Fibroblast of lung (primary cell): ENCODE data around the gene BUB1B. TPM values are rescaled to one million over a fixed set of nuclear protein-coding genes. Genes with fewer than 3 reads are reported as not detected.

Experiments used
- DNase-seq, 2 donors: peaks; one replicate each; pipeline versions ENCODE4 v3.0.0 to v3.0.0-alpha.2; 2010; ENCODE audit warnings: low read depth in 2 of 2
- H2AFZ ChIP-seq: 2 replicates; pipeline ENCODE4 v1.5.1; 2012; ENCODE audit warnings: low read length, control low read depth, inconsistent platforms
- H3K27ac ChIP-seq: 2 replicates; pipeline ENCODE4 v1.5.1; 2011; ENCODE audit warnings: low read length, control low read depth; ENCODE audit not compliant: insufficient read depth
- H3K27me3 ChIP-seq: 2 replicates; pipeline ENCODE4 v1.5.1; 2011; ENCODE audit warnings: mild to moderate bottlenecking, low read length; ENCODE audit not compliant: control insufficient read depth, insufficient read depth
- H3K36me3 ChIP-seq: 2 replicates; pipeline ENCODE4 v1.5.1; 2011; ENCODE audit warnings: low read length; ENCODE audit not compliant: control insufficient read depth, insufficient read depth
- H3K4me1 ChIP-seq: 2 replicates; pipeline ENCODE4 v1.5.1; 2011; ENCODE audit warnings: low read length; ENCODE audit not compliant: control insufficient read depth, insufficient read depth; ENCODE audit errors: extremely low read depth
- H3K4me2 ChIP-seq: 2 replicates; pipeline ENCODE4 v1.5.1; 2011; ENCODE audit warnings: low read length, control low read depth; ENCODE audit not compliant: insufficient read depth; ENCODE audit errors: extremely low read depth
- H3K4me3 ChIP-seq, 4 experiments: fragments of 200-600 bp in 1 of 4; sonication (generic) in 1 of 4; replicated peaks in 1 of 4; 2 replicates each; pipeline ENCODE4 v1.5.1; 2011 to 2016; ENCODE audit warnings: low read length in 4 of 4, low read depth in 3 of 4, mild to moderate bottlenecking in 3 of 4, control low read depth in 2 of 4, inconsistent platforms in 1 of 4, mixed read lengths in 1 of 4; ENCODE audit not compliant: insufficient read depth in 1 of 4; ENCODE audit errors: control extremely low read depth in 1 of 4
- H3K79me2 ChIP-seq: 2 replicates; pipeline ENCODE4 v1.5.1; 2012; ENCODE audit warnings: mild to moderate bottlenecking, low read length, inconsistent platforms; ENCODE audit not compliant: control insufficient read depth, insufficient read depth
- H3K9ac ChIP-seq: 2 replicates; pipeline ENCODE4 v1.5.1; 2011; ENCODE audit warnings: mild to moderate bottlenecking, low read length, control low read depth; ENCODE audit not compliant: insufficient read depth
- H3K9me3 ChIP-seq: 2 replicates; pipeline ENCODE4 v1.5.1; 2012; ENCODE audit warnings: low read depth, low read length; ENCODE audit not compliant: control insufficient read depth, insufficient read depth
- H4K20me1 ChIP-seq: 2 replicates; pipeline ENCODE4 v1.5.1; 2011; ENCODE audit warnings: low read length; ENCODE audit not compliant: control insufficient read depth, insufficient read depth; ENCODE audit errors: extremely low read depth
- CTCF ChIP-seq, 2 donors: IDR thresholded peaks in 1 of 2; conservative IDR thresholded peaks in 1 of 2; 1 replicate in 1 of 2; 2 replicates in 1 of 2; pipeline ENCODE4 v1.5.1; 2011 to 2012; ENCODE audit warnings: low read length in 2 of 2, control low read depth in 1 of 2, inconsistent platforms in 1 of 2, low read depth in 1 of 2, mild to moderate bottlenecking in 1 of 2
- EZH2 ChIP-seq: IDR thresholded peaks from 2 replicates; pipeline ENCODE4 v1.5.1; 2012; ENCODE audit warnings: low read length, control low read depth, mild to moderate bottlenecking; ENCODE audit errors: missing control alignments
- polyA plus RNA-seq, 2 donors: library from polyadenylated mRNA; depleted of rRNA in 1 of 2; stranded (reverse) in 1 of 2; unstranded in 1 of 2; fragments of >200 nt; gene quantifications; 2 replicates each; pipeline ENCODE4 v1.2.1, GENCODE V29; 2011 to 2012; ENCODE audit warnings: missing spikeins in 1 of 2
- total RNA-seq: library from RNA; depleted of rRNA; stranded (reverse); fragments of >200 nt; gene quantifications from 2 replicates; pipeline ENCODE4 v1.2.1, GENCODE V29; 2014

BUB1B gene
- total and polyA plus RNA-seq, 2 donors (not counting 1 experiment from before 2014, with no cell fraction given): 5.4 to 6.9 TPM

DNA sequence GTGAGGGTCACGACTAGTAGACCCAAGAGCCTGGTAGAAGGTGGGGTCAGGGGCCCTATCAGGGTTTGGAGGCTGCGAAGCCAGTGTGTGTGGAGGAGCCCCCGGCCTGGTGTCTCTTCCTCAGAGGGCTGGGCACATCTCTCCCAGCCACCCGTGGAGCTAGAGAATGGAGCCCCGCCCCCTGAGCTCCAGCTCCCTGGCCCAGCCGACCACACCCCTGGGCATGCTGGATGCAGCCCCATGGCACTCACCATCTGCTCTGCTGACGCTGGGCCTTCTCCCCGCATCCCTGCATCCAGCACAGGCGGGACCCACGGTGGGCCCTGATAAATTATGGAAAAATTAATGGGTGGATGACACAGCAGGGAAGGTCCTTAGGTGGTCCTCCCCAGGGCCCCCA lies 104.5 kb downstream of the BUB1B start:
- TF ChIP-seq EZH2 (no peak), CTCF (conservative IDR thresholded peaks at IDR 0.05 in 1 of 2, IDR thresholded peaks at IDR 0.05 in 1 of 2; ENCODE audit: low read depth in 1 of 2, low read length in 2 of 2) (no peak)
- H3K79me2 ChIP-seq: no peaks in the 10 kb centered on the region
- no peaks in the 10 kb centered on the region for H3K27me3 ChIP-seq
- H3K4me3 ChIP-seq: no peak overlapping the region
- H2AFZ ChIP-seq: no peak overlapping the region
- no peaks in the 10 kb centered on the region for H3K36me3 ChIP-seq
- H3K27ac ChIP-seq: no peak overlapping the region
- H3K9me3 ChIP-seq: no peaks in the 10 kb centered on the region
- no peak for DNase-seq
- no peak overlapping the region for H3K4me2 ChIP-seq
- peaks cover 7% of the 10 kb centered on the region for H3K4me1 ChIP-seq
- no peaks in the 10 kb centered on the region for H4K20me1 ChIP-seq
- no peak overlapping the region for H3K9ac ChIP-seq

DNA sequence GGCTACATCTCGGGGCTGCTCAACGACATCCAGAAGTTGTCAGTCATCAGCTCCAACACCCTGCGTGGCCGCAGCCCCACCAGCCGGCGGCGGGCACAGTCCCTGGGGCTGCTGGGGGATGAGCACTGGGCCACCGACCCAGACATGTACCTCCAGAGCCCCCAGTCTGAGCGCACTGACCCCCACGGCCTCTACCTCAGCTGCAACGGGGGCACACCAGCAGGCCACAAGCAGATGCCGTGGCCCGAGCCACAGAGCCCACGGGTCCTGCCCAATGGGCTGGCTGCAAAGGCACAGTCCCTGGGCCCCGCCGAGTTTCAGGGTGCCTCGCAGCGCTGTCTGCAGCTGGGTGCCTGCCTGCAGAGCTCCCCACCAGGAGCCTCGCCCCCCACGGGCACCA lies 105.0 kb downstream of the BUB1B start:
- Histone ChIP-seq H3K9me3 (no peaks in the 10 kb centered on the region), H3K9ac (no peak overlapping the region), H2AFZ (no peak overlapping the region), H3K4me3 (no peak overlapping the region), H3K27me3 (no peaks in the 10 kb centered on the region), H3K27ac (no peak overlapping the region), H3K4me1 (peaks cover 7% of the 10 kb centered on the region), H3K4me2 (no peak overlapping the region), H3K79me2 (no peaks in the 10 kb centered on the region), H4K20me1 (no peaks in the 10 kb centered on the region), H3K36me3 (no peaks in the 10 kb centered on the region)
- TF ChIP-seq CTCF (conservative IDR thresholded peaks at IDR 0.05 in 1 of 2, IDR thresholded peaks at IDR 0.05 in 1 of 2; ENCODE audit: low read depth in 1 of 2, low read length in 2 of 2) (no peak), EZH2 (no peak)
- DNase-seq: no peak

DNA sequence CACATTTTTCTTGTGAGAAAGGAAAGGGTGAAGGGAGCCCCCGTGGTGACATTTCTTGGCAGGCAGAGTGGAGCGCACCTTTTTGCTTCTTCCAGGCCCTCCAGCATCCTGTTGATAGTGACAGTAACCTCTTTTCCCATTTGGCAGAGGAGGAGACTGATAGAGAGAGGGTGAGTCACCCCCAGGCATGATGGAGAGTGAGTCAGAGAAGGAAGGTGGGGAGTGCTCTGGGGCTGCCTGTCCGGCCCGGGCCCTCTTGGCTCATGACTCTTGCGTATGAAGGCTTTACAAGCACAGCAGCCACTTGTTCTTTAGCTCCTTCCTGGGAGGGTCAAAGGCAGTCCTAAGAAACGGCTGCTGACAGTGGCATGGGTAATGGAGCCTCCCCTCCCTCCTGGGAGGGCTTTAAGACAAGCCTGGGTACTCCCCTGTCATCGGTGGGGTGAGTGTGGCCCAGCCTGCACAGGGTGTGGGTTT lies 106.0 kb downstream of the BUB1B start:
- no peaks in the 10 kb centered on the region for H3K79me2 ChIP-seq
- peak overlapping the region; percentile 84 for H2AFZ ChIP-seq
- H3K4me1 ChIP-seq: peaks cover 7% of the 10 kb centered on the region
- H3K9me3 ChIP-seq: no peaks in the 10 kb centered on the region
- H3K27ac ChIP-seq: peak overlapping the region; percentile 66
- DNase-seq: peak; percentile 90 to 96
- no peaks in the 10 kb centered on the region for H3K27me3 ChIP-seq
- H3K4me3 ChIP-seq: no peak overlapping the region
- no peak for TF ChIP-seq CTCF (conservative IDR thresholded peaks at IDR 0.05 in 1 of 2, IDR thresholded peaks at IDR 0.05 in 1 of 2; ENCODE audit: low read depth in 1 of 2, low read length in 2 of 2)
- TF ChIP-seq EZH2: no peak
- no peak overlapping the region for H3K9ac ChIP-seq
- H3K4me2 ChIP-seq: peak overlapping the region; percentile 1
- H3K36me3 ChIP-seq: no peaks in the 10 kb centered on the region
- H4K20me1 ChIP-seq: no peaks in the 10 kb centered on the region
